GM10248 (cell line): ENCODE measurements around the gene COL19A1.

Experiments
- CTCF ChIA-PET: fragments of 300-600 bp; sonication (Branson Sonifier 250); formaldehyde crosslinking; extraction: SDS; loops from one replicate; lab custom pipeline; 2021; ENCODE audit warnings: antibody characterized with exemption; lab: Yijun Ruan, JAX
- POLR2A ChIA-PET: fragments of 350-650 bp; sonication (Branson Sonifier 250); formaldehyde crosslinking; extraction: SDS; loops from one replicate; lab custom pipeline; 2020; ENCODE audit warnings: antibody characterized with exemption; lab: Yijun Ruan, JAX
- DNase-seq: peaks from one replicate; pipeline ENCODE4 v3.0.0; 2012; ENCODE audit errors: extremely low spot score
- TF ChIP-seq, protein P1 (sequence below): IDR thresholded peaks from 2 replicates; pipeline ENCODE4 v1.5.1; 2012; ENCODE audit warnings: mild to moderate bottlenecking, low read depth; ENCODE audit errors: extremely low read depth, missing control alignments, control extremely low read depth

Gene COL19A1

DNA sequence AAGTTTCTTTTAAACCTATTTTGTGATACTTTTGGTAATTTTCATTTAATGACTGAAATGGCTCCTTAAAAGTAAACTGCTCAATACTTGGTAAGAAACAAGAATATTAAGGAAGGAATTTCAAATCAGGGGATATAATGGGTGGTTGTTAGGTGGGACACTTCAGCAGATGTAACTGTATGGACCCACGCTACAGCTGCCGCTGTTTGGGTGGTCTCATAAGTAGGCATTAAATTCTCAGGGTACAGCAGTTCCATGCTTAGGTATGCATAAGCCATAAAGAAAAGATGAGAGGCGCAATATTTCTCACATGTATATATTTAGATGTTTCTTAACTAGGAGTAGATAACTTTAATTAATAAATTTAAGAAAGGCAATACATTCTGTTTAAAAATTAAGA, 35.0 kb downstream of the COL19A1 start:
- no peak for DNase-seq

DNA sequence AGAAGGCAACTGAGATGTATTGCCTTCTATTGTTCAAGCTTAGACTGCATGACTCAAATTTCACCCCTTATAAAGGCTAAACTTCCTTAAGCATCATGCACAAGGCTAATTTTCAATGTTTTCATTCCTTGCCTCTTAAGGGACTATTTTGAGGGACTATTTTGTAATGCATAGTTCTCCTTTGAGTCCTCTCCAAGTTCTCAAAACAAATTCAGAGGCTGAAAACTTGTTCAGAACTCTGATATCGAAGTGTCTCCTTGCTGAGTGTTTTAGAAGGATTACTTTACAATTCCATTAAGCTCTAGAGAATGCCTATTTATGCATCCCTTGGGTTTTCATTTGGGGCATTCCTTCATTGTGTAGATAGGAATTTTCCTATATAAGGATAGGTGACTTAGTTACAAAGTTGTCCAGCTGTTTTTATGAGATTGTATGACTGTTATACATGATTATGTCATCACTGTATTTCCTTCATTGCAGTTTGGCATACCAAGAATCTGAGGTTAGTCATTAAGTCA, 41.7 kb downstream of the COL19A1 start:
- DNase-seq = no peak
- TF ChIP-seq, protein P1, sequence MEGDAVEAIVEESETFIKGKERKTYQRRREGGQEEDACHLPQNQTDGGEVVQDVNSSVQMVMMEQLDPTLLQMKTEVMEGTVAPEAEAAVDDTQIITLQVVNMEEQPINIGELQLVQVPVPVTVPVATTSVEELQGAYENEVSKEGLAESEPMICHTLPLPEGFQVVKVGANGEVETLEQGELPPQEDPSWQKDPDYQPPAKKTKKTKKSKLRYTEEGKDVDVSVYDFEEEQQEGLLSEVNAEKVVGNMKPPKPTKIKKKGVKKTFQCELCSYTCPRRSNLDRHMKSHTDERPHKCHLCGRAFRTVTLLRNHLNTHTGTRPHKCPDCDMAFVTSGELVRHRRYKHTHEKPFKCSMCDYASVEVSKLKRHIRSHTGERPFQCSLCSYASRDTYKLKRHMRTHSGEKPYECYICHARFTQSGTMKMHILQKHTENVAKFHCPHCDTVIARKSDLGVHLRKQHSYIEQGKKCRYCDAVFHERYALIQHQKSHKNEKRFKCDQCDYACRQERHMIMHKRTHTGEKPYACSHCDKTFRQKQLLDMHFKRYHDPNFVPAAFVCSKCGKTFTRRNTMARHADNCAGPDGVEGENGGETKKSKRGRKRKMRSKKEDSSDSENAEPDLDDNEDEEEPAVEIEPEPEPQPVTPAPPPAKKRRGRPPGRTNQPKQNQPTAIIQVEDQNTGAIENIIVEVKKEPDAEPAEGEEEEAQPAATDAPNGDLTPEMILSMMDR = no peak
- POLR2A ChIA-PET = no interaction called here
- CTCF ChIA-PET = interaction anchor here (1.0 to 5.8 kb wide), 5 partner anchors 12 to 121 kb away, joined by 3 to 27 read pairs (median 3); partner anchors contain the start of gene LMBRD1

More for the DNA sequence above, 35.0 kb downstream of the COL19A1 start:
- ChIA-PET CTCF (interaction anchor here (1.1 to 1.6 kb wide), 3 partner anchors 9 to 265 kb away, joined by 3 to 4 read pairs (median 3); no protein-coding TSS in a partner anchor), POLR2A (no interaction called here)
- TF ChIP-seq, protein P1 = no peak

DNA sequence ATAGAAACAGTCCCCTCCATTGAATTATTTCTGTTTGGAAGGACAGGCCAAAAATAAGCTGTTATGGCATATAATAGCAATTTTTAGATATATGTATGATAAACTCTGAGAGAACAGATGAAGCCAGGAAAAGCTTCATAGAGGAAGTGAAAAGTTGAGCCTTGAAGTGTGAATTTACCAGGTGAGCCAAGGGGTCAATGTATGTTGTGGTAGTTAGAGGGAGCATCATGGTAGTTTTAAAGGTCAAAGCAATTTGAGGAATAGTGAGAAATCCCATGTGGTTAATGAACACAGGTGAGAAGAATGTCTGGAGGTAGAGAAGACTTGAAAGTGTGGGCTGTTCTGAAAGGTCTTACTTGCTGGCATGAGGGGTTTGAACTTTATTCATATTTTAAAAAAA, 47.0 kb downstream of the COL19A1 start:
- TF ChIP-seq, protein P1 = no peak
- POLR2A ChIA-PET = no interaction called here
- CTCF ChIA-PET = interaction anchor here (0.9 to 1.9 kb wide), 3 partner anchors 10 to 37 kb away, joined by 3 to 8 read pairs (median 6); no protein-coding TSS in a partner anchor
- no peak for DNase-seq

DNA sequence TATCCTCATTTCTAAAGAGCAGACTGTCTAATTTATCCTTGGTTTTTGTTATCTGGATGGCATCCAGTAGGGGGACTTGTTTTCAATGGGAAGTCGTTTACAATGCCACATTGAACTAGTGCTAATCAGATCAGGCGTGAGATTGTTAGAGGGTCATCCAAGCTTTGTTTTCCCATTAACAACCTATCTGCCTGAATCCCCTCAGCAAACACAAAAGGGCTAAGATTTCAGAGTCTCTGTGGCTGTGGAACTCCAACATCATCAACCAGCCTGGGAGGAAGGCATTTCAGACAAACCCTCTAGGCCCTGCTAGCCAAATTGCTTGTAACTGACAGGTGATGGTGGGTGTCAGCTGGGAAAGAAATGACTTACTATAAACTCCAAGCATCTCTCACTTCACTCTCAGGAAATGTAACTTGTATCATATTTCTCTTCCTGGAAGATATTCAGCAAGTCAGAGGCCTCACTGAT, 47.7 kb downstream of the COL19A1 start:
- DNase-seq = no peak
- TF ChIP-seq, protein P1 = no peak
- CTCF ChIA-PET = interaction anchor here (0.9 to 1.9 kb wide), 3 partner anchors 9 to 37 kb away, joined by 3 to 8 read pairs (median 6); no protein-coding TSS in a partner anchor
- POLR2A ChIA-PET = no interaction called here

DNA sequence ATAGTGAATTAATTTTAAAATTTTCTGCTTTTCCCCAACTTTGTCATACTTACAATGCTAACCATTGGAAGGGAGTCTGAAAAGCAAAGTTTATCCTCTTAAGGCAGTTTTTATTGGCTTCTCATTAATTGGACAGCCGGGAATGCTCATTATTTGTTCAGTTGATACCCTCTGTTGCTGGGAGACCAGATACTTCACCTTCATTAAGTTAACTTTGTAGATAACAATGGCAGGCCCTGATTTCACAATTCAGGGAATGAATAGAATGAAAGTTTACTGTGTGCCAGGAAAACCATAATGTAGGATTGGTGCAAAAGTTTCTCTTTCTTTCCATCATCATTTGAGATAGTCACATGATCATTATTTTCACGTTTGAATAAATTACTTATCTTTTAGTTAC, 49.0 kb downstream of the COL19A1 start:
- TF ChIP-seq, protein P1 = no peak
- ChIA-PET POLR2A (no interaction called here), CTCF (no interaction called here)
- DNase-seq = no peak

DNA sequence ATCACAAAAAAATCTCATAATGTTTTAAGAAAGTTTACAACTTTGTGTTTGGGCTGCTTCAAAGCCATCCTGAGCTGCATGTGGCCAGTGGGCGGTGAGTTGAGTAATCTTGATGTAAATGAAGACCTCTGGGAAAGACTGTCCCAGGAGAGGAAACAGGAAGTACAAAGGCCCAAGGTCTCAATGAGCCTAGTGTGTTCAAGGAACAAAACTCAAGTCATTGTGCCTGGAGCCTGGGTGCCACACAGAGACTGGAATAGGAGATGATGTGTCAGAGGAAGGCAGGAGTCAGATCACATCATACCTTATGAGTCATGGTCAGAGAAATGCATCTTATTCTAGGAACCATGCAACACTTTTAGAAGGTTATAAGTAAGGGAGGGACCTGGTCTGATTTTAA, 51.5 kb downstream of the COL19A1 start:
- ChIA-PET POLR2A (no interaction called here), CTCF (interaction anchor here (1.0 to 1.4 kb wide), 2 partner anchors 42 to 58 kb away, joined by 3 read pairs; no protein-coding TSS in a partner anchor)
- TF ChIP-seq, protein P1 = no peak
- no peak for DNase-seq
